NCI-H2227 treated with DMSO at 0.1 percent for 48 hours (cell line): Measurements from ENCODE around the gene LRRC2.
"Not testable (repeated sequence)": the region's sequence is repeated elsewhere in the genome, so short reads cannot be mapped to it uniquely, and the experiment has no call there.

Source experiments
- DNase-seq: peaks from one replicate; lab custom pipeline; 2025; lab: John Stamatoyannopoulos, UW

Gene LRRC2

DNA sequence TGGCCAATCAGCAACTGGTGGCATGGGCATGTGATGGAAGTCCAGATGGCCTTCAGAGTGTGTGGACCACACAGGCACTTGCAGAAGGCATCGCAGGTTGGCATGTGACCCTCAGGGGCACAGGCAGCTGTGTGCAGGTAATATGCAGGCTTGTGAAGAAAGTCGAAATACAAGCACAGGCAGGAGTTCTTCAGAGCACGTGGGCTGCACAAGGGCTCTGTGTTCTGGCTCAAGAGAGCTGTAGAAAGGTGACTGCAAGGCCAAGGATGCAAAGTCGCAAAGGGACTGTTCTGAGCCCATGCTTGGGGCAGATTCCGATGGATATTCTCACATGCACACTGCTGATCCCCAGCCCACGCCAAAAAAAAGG, 8.3 kb downstream of the LRRC2 start:
- DNase-seq, result no peak

DNA sequence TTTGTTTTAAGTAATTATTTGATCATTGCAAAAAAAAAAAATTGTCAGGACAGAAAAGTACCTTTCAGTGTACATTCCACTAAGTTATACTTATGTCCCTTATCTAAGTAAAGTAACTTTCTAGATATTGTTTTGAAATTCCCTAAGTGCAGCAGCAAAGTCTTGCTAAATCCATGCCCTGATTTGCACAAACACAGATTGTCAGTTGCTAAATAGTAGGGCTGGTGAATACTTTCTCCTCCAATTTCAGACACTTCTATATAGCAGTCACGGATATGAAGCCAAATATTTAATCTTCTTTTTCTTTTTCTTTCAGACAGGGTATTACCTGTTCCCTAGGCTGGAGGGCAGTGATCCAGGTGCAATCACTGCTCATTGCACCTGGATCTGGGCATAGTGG, 12.9 kb downstream of the LRRC2 start:
- no peak for DNase-seq

DNA sequence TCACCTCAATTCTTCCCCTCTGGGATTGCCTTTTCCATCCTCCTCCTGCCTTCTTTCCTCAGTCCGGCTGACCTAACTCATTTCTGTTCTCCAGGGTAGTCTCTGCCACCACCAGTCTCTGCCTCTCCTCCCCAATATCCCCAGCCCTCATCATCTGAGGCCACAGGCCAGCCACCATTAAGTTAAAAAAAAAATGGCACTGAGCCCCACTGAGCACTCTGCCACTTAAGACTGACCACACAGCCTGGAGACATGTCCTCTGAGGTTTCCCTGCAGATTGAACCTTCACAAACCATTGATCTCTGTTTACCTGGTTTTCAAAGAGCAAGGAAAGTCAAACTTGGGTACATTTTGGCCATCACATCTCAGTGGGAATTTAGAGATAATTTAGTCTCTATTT, 13.6 kb downstream of the LRRC2 start:
- DNase-seq, result no peak

DNA sequence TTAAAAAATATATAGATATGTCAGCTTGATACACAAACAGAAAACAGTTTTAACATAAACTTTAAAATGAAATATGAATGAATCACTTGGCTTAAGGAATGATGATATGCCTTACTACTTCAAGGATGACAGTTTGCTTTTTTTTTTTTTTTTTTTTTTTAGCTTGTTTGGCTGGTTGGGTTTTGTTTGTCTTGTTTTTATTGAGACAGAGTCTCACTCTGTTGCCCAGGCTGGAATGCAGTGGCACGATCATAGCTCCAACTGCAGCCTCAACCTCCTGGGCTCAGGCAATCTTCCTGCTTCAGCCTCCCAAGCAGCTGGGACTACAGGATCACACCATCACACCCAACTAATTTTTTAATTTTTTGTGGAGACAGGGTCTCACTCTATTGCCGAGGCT, 14.5 kb downstream of the LRRC2 start:
- DNase-seq, result no peak

DNA sequence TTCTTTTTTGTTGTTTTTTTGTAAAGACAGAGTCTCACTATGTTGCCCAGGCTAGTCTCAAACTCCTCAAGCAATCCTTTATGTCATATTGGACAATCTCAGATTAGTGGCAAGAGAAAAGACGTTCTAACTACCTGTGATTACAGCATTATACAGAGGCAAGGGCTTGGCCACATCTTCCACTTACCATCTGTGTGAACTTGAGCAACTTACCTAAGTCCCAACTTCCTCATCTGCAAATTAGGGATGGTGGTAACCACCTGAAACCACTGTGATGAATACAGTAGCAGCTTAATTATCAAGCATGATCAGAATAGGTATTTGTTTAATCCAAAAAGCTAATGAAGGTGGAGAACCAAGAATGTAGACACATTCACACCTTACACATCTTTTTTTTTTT, 16.1 kb downstream of the LRRC2 start:
- no peak for DNase-seq

DNA sequence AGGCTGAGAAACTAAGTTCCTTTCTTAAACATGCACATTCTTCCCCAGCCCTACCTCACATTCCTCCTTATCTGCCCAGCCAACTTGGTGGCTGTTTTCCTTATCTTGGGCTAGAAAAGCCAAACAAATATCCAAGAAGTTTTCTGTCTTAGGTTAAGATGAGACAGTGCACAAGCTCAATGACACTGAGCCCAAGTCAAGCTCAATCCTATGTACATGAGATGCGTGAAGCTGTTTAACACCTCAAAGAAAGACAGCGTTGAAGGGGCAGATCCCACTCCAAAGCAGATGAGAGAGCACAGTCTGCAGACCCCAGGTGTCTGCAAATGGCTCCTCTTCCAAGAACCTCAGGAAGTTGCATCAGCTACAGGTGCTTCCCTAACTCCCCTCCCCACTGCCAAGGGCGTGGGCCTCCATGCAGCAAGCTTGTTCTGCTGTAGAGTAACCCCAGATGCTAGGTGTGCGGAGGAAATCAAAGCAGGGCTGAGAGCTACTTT, 16.6 kb downstream of the LRRC2 start:
- no peak for DNase-seq

DNA sequence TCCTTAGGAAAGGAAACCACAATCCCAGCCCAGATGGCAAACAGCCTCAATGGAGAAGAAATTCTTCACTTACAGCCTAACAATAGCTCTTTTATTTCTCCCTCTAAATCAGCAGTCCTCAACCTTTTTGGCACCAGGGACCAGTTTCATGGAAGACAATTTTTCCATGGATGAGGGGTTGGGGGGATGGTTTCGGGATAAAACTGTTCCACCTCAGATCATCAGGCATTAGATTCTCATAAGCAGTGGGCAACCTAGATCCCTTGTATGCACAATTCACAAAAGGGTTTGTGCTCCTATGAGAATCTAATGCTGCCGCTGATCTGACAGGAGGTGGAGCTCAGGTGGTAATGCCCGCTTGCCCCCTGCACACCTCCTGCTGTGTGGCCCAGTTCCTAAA, 17.5 kb downstream of the LRRC2 start:
- DNase-seq, result not testable (repeated sequence)

DNA sequence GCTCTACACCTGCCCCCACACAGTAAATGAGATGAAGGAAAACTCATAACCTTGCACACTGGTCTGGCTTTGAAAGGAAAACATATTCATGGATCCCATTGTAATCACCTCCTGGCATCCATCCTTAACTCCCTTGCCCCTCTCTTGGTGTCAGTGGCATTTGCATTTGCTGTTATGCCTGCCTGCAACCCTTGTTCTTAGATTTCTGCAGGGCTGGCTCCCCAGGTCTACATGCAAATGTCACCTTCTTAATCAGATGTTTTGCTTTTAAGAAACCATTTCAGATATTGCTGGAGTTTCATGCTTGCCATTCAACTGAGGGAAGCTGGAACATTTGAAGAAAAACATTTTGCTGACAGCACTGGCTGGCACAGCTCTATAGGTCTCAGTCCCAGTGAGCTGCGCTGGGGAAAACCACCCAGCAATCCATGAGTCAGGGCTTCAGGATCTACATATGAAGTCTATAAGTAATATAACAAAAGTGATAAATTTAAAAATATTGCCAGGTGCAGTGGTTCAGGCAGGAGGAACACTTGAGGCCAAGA, 19.1 kb downstream of the LRRC2 start:
- DNase-seq, result no peak

DNA sequence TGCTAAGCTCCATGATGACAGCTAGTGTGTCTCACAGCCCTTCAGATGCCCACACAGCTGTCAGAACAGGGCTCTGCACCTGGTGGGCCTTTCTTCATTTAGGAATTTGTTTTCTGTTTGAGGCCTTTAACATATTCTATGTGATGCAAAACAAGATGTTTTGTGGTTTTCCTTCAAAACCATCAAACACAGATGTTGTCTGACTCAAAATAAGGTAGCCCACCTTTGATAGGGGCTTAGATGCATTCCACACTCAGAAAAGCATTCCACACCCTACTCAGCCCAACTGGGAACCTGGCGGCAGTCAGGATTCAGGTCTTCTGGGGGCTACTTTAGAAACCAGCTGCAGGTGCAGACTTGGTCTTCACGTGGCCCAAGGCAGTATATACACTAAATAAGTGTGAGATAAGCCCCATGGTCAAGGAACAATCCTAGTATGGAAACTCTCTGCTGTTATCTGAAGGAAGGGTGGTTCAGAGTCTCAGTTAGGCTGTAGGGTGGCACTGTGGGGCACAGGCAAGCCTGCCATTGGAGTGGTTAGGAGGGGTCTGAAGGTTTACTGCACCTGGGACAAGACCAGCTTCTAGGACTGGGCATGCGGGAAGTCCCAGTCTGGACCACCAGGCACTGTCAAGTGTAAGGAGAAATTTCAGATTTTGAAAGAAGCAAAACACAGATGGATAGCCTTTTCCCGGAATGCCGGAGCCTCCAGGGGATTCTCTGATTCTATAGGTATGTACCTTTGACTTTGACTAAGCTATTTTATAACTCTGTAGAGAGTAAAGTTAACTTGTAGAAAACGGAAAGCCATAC, 20.1 kb downstream of the LRRC2 start:
- no peak for DNase-seq

DNA sequence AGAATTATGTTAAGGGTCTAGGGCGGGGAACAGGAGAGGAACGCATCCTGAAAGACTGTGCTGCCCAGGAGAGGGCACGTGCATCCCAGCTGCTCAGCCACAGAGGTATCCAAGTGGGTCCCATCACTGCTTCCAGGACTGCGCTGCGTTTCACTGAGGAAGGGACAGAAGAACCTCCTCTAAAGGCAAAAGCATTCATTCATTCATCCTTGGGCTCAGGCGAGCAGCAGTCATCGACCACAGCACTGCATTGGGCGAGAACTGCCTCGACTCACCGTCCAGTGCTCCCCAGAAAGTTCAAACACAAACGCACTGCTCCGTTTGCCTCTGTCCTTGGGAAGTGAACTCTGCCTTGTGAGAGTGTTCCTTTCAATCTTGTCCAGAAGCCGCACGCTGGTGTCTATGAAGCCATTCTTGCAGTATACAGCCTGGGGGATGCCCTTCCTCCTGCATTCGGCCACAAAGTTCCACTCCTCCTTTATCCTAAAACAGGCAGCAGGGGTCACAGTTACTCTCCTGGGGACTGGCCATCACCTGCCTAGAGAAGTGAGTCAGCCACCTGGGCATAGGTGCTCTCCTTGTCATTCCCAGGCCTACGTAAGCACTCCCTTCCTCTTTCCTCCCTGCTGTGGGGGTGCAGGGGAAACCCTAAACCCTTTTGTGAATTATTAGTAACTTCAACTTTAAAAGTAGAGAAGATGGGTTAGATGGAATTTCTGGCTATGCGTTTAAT, 21.2 kb downstream of the LRRC2 start:
- DNase-seq, result no peak

DNA sequence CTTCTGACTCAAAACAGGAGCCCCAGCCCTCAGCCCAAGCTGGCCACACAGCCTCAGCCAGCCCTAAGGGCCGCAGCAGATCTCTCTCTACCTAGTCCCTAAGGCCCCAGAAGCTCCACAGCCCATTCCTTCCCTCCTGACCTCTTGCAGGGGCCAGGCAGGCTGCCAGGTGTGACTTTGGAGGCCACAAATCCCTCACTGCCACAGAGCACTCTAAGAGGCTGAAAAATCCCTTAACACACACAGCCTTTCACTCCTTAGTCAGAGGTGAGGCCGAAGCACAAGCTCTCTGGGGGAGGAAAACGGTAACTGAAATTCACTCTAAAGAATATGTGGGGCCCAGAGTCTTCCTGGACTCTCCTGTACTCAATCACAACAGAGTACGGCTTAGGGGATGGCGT, 23.3 kb downstream of the LRRC2 start:
- DNase-seq, result no peak

DNA sequence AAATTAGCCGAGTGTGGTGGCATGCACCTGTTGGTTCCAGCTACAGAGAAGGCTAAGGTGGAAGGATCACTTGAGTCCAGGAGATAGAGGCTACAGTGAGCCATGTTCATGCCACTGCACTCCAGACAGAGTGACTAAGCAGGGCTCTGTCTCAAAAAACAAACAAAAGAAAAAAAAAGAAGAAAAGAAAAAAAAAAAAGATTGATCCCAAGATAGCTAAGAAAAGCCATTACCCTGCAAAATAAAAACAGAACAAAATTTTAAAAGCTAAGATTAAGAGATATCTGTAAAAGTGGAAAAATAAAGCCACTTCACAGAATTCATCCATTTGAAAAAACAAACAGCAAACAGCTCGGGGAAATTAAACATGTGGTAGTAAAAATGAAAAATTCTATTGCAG, 23.8 kb downstream of the LRRC2 start:
- no peak for DNase-seq

DNA sequence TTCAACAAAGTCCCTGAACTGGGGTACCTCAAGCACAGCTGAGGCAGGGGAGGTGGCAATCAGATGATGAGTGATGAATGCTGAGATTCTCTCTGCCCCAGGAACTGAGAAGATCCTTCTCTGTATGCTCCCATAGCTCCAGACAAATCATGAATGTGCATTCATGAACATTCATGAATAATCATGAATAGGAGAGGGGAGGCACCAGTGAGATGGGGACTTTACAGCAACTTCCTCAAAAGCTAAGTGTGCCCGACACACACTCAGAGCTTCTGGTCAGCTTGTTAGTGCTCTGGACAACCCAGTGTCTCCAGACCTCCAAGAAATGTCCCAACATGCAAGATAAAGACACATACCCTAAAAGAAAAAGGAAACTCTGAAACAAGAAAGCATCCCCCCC, 24.3 kb downstream of the LRRC2 start:
- no peak for DNase-seq

DNA sequence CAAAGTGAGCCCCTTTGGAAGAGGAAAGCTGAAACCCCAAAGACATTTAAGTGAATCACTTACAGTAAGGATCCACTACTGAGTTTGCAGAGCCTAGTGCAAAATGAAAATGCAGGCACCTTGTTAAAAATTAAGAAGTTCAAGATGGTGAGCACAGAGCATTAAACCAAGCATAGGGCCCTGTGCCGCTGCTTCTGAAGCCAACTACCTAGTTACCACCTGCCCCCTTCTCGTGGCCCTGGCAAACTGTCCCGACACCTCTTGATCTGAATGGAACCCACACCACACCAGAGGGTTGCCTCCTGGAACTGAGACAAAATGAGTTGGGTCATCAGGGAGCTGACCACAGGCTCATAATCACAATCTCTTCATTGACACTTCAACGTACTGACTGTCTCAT, 25.6 kb downstream of the LRRC2 start:
- DNase-seq, result no peak

DNA sequence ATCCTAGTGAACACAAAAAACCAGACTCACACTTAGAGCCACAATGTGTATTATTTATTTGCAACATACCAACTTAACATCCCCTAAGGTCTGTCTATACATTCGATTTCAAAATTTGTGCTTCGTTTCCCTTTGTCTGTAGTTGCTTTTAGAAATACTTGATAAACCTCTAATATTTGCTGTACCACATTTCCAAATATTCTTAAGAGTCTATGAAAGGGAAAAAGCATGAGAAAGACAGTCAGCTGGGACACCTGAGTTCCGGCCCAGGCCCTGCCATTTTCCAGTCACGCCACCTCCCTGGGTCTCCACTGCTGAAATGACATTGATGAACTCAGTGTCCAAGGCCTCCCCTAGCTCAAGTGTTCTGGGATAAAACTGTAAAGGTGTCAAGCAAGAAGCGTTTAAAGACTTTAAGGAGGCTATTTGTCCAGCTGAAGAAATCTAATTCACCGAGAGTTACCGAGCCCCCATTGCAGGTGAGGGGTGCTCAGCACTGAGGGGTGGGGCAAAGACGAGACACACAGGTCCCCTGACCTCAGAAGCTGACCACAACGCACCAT, 26.6 kb downstream of the LRRC2 start:
- DNase-seq, result no peak

DNA sequence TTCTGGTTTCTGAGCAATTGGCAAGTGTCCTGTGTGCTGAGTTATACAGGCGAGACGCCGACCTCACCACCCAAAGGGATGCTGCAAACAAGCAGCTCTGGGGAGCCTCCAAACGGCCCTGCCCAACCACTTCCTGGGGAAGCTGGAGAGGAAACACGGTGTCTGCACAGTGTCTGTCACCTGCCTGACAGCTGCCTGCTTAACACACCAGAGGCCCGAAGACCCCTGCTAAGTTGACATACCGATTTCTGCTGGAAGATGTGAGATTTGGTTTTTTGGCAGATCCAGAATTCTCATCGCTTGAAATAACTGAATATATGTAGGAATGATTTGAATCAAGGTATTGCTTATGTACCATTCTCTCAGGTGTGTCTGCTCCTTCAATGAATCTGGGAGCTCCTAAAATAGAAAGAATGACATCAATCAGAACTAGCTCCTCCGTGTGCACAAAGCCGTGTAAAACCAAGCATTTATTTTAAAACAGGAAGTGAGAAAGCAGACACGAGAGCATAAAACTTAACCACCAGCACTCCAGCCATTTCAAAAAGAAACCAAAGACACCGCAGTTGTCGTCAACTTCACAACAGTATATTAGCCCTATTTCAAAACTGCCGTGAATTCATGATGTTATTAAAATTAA, 27.2 kb downstream of the LRRC2 start:
- no peak for DNase-seq

DNA sequence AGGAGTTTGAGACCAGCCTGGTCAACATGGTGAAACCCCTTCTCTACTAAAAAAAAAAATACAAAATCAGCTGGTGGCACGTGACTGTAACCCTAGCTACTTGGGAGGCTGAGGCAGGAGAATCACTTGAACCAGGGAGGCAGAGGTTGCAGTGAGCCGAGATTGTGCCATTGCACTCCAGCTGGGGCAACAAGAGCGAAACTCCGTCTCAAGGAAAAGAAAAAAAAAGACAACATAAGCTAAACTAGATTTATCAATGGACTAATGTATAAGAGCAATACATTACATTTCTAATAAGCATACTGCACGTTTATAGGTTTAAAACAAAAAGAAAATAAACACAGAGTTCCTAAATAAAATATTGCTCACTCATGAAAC, 27.7 kb downstream of the LRRC2 start:
- not testable (repeated sequence) for DNase-seq

DNA sequence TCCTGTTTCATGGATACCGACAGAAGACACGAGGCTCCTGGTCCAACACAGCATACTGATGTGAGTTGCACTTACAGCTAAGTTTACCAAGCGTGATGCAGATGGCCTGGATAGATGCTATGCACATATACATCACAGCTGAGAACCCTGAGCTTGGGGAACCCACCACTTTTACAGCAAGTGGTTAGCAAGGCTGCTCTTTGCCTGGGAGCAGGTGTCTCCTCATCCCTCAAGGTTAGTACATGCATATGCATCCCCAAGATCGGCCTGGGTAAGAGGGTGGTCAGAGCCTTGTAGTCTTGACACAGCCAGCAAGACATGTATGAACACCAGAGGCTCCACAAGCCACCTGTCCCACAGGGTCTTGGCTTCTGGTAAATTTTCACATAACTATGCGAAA, 28.3 kb downstream of the LRRC2 start:
- DNase-seq, result no peak

DNA sequence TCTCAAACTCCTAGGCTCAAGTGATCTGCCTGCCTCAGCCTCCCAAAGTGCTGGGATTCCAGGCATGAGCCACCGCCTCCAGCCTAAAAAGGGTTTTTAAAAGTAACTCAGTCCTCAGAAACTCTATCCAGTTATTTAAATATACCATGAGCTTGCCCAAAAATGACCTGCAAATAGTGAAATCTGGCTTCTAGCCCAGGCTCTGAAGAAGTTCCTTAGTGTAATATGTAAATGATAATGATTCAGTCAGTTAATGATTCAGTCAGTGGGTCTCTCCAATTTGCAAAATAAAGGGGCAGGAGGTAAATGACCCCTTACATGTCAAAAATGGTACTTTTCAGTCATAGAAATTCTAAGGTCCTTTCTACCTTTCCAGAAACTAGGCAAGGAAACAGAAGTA, 28.8 kb downstream of the LRRC2 start:
- no peak for DNase-seq

DNA sequence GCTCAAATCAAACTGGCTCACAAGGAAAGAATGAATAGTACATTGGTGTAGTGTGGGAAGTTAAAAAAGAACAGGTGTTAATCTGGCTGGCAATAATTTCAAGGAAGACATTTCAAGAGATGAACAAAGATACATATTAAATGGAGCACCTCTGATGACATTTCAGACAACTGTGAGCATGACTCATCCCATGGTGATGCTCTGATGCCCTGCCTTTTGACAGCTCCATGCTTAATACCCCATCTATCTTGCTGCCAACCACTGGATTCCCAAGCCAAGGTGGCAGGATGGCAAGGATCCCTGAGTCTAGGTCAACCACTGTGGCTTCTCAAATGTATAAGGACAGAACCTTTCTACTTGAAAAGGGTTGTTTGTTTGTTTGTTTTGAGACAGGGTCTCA, 29.3 kb downstream of the LRRC2 start:
- no peak for DNase-seq

DNA sequence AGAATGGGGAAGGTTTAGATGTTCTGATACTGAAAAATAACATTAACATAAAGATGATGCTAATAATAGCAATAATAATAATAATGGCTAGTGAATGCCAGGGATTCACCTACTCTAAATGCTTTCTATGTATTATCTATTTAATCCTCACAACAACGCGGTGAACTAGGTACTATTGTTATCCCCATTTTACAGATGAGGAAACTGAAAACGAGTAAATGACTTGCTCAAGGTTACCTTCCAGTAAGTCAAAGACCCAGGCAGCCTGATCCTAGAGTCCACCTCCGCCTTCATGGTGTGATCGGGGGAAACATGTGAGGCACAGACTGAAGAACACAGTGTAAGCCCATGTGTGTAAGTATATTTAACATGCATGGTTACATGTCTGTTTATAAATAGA, 30.4 kb downstream of the LRRC2 start:
- DNase-seq, result no peak

DNA sequence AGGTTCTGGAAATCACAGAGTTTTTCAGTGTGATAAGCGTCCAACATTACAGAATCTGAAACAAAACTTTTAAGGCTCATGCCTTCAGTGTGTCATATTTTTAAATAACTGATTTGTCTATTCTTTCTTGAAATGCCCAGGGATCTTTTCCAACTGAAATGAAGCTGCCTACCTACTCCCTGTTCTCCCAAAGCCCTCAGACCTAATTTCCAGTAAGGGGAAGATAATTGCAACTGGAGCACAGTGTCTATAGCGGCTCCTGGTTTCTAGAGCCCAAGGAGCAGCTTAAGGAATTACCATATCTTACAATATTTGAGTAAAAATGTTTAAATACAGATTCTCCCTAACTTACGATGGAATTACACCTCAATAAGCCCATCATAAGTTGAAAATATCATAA, 33.0 kb downstream of the LRRC2 start:
- no peak for DNase-seq

DNA sequence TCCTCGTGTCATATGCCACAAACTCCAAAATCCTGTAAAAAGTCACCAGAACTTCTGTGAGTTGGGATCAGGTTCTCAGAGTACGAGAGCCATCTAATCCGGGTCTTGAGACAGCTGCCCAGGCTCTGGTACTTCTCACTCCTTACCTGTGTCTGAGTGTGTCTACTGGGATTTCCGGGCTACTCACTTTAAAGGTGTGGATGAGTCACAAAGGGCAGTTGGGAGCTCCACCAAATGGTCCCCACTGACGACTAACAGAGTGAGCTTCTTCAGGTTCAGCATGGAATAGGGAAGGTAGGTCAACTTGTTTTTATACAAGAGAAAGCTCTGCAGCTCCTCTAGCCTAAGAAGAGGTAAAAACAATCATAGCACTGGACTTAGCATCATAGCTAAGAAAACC, 38.9 kb downstream of the LRRC2 start:
- no peak for DNase-seq
